Measurements from ENCODE around the gene TMEM117.

DNA sequence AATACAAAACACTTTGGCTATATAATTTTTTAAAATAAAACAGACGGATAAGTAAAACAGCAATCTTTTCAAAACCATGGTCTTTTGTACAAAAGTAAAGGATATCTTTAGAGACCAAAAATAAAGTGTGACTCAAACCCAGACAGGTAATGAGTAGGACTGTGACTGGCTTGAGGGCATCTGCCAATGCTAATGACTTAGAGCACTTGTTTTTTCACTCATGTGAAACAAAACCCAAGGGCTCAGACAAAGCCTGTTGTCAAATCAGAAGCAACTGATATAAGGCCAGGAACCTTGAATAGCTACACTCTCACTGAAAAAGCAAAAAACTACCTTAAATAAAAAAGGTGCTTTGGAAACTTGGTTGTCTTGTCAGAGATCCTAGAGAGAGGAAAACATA lies 357.4 kb downstream of the TMEM117 start:
- TF ChIP-seq POLR2AphosphoS5 (IDR thresholded peaks at IDR 0.05; ENCODE audit: low read depth, low read length), result no peak
- TF ChIP-seq TAF1 (IDR thresholded peaks at IDR 0.05; ENCODE audit: borderline replicate concordance, low read depth, low read length), result no peak
- no peak for TF ChIP-seq POLR2A (IDR thresholded peaks at IDR 0.05; ENCODE audit: low read depth, low read length)

Data from GM12892 (cell line).